Lower leg skin (tissue), 3 donors: ENCODE data around the gene NTM.

Source experiments
- POLR2A ChIP-seq, 2 donors: fragments of 450-650 bp; IDR thresholded peaks; one replicate each; pipeline ENCODE4 v1.6.1; 2016 to 2017; ENCODE audit warnings: antibody characterized with exemption in 2 of 2, mild to moderate bottlenecking in 1 of 2, moderate library complexity in 1 of 2
- TF ChIP-seq, protein P1 (sequence below), 3 donors: fragments of 450-650 bp; IDR thresholded peaks; one replicate each; pipeline ENCODE4 v1.5.1; 2016; ENCODE audit warnings: antibody characterized with exemption in 3 of 3, mild to moderate bottlenecking in 3 of 3, moderate library complexity in 2 of 3

DNA sequence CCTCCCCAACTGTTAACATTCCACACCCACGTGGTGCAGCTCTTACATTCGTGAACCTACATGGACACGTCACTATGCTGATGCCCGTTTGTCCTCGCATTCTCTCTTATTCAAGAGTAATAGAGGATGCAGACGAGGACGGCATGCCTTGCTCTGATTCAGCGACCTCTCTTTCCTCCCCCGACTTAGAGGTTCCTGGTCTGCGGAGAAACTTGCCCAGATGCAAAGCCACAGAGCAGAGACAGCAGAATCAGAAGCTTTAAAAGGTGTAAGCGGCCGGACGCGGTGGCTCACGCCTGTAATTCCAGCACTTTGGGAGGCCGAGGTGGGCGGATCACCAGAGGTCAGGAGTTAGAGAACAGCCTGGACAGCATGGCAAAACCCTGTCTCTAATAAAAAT, 288.0 kb downstream of the NTM start:
- TF ChIP-seq, protein P1, sequence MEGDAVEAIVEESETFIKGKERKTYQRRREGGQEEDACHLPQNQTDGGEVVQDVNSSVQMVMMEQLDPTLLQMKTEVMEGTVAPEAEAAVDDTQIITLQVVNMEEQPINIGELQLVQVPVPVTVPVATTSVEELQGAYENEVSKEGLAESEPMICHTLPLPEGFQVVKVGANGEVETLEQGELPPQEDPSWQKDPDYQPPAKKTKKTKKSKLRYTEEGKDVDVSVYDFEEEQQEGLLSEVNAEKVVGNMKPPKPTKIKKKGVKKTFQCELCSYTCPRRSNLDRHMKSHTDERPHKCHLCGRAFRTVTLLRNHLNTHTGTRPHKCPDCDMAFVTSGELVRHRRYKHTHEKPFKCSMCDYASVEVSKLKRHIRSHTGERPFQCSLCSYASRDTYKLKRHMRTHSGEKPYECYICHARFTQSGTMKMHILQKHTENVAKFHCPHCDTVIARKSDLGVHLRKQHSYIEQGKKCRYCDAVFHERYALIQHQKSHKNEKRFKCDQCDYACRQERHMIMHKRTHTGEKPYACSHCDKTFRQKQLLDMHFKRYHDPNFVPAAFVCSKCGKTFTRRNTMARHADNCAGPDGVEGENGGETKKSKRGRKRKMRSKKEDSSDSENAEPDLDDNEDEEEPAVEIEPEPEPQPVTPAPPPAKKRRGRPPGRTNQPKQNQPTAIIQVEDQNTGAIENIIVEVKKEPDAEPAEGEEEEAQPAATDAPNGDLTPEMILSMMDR (IDR thresholded peaks at IDR 0.05): no peak
- TF ChIP-seq POLR2A (IDR thresholded peaks at IDR 0.05): no peak
